GM12878 (cell line): ENCODE measurements around the gene ASIC2. TPM values are rescaled to one million over a fixed set of nuclear protein-coding genes. Genes with fewer than 3 reads are reported as not detected.

Source experiments
- ATAC-seq: fragments of 200-7000 bp; cut with Tn5 transposase; 3 replicates; pipeline ENCODE4 v1.9.1; 2020; ENCODE audit warnings: mild to moderate bottlenecking, moderate library complexity
- BruUV-seq: library from RNA; stranded (reverse); fragments of 400-500 nt; replicated peaks from 2 replicates; lab custom pipeline; 2021; lab: Mats Ljungman, UMichigan
- CTCF ChIA-PET: fragments of 300-600 bp; sonication (Branson Sonifier 250); formaldehyde crosslinking; extraction: SDS; loops from one replicate; lab custom pipeline; 2021; ENCODE audit warnings: inconsistent platforms; lab: Yijun Ruan, JAX
- POLR2A ChIA-PET: fragments of 350-600 bp; formaldehyde crosslinking; extraction: SDS; loops from one replicate; lab custom pipeline; 2021; ENCODE audit warnings: inconsistent platforms; lab: Charles Lee
- RAD21 ChIA-PET: fragments of 300-600 bp; sonication (Branson Sonifier 250); formaldehyde crosslinking; loops from one replicate; lab custom pipeline; 2023; ENCODE audit warnings: antibody characterized with exemption; ENCODE audit not compliant: unreplicated experiment; lab: Charles Lee
- SMC1A ChIA-PET: fragments of 300-600 bp; sonication (Branson Sonifier 250); formaldehyde crosslinking; loops from one replicate; lab custom pipeline; 2023; ENCODE audit not compliant: unreplicated experiment, uncharacterized antibody; lab: Charles Lee
- DNase-seq: peaks from one replicate; pipeline ENCODE4 v3.0.0-alpha.2; 2011; ENCODE audit warnings: low read depth, low spot score
- FAIRE-seq: peaks from 3 replicates; lab custom pipeline; 2011; peaks lifted over from hg19 to GRCh38; lab: Jason Lieb, UNC
- H2AFZ ChIP-seq: 2 replicates; pipeline ENCODE4 v1.6.0; 2011; ENCODE audit warnings: low read depth, low read length, control low read depth; ENCODE audit not compliant: control insufficient read depth
- H3K27ac ChIP-seq: 2 replicates; pipeline ENCODE4 v1.5.1; 2011; ENCODE audit warnings: control low read depth; ENCODE audit not compliant: control insufficient read depth, insufficient read depth
- H3K27me3 ChIP-seq, 2 experiments: replicated peaks in 1 of 2; 2 replicates each; pipeline versions ENCODE4 v1.6.0 to v1.6.1; 2011; ENCODE audit warnings: low read length in 1 of 2; ENCODE audit not compliant: control insufficient read depth in 2 of 2, insufficient read depth in 2 of 2
- H3K36me3 ChIP-seq, 2 experiments: 2 replicates each; pipeline ENCODE4 v1.5.1; 2011; ENCODE audit warnings: low read length in 1 of 2; ENCODE audit not compliant: control insufficient read depth in 2 of 2, insufficient read depth in 2 of 2
- H3K4me1 ChIP-seq: 2 replicates; pipeline ENCODE4 v1.6.1; 2011; ENCODE audit warnings: mild to moderate bottlenecking, low read length, moderate library complexity, mixed read lengths; ENCODE audit not compliant: control insufficient read depth, insufficient read depth
- H3K4me2 ChIP-seq: 2 replicates; pipeline ENCODE4 v1.6.0; 2011; ENCODE audit warnings: control low read depth; ENCODE audit not compliant: control insufficient read depth, insufficient read depth
- H3K4me3 ChIP-seq: fragments of 200-600 bp; sonication (generic); 2 replicates; pipeline ENCODE4 v1.5.1; 2016
- H3K79me2 ChIP-seq: 2 replicates; pipeline ENCODE4 v1.6.0; 2011; ENCODE audit warnings: low read length; ENCODE audit not compliant: control insufficient read depth, insufficient read depth
- H3K9ac ChIP-seq: 2 replicates; pipeline ENCODE4 v1.8.0; 2011; ENCODE audit warnings: low read length, control low read depth, mixed read lengths; ENCODE audit not compliant: control insufficient read depth, insufficient read depth
- H3K9me3 ChIP-seq: replicated peaks from 3 replicates; pipeline ENCODE4 v1.5.1; 2011; ENCODE audit warnings: mild to moderate bottlenecking, low read length; ENCODE audit not compliant: control insufficient read depth, insufficient read depth
- H4K20me1 ChIP-seq: 2 replicates; pipeline ENCODE4 v1.6.0; 2011; ENCODE audit not compliant: control insufficient read depth, insufficient read depth
- ASH2L ChIP-seq: fragments of 300-600, 200-600 bp; sonication (generic); IDR thresholded peaks from 2 replicates; pipeline ENCODE4 v1.6.1; 2017; ENCODE audit warnings: low read depth, mild to moderate bottlenecking, borderline replicate concordance
- CREB1 ChIP-seq: IDR thresholded peaks from 2 replicates; pipeline ENCODE4 v1.6.1; 2012; ENCODE audit warnings: low read depth, mild to moderate bottlenecking, inconsistent platforms
- NFYB ChIP-seq: IDR thresholded peaks from 2 replicates; pipeline ENCODE4 v1.6.1; 2011; ENCODE audit warnings: low read depth, mild to moderate bottlenecking, low read length, improper control_type of control experiment, moderate library complexity; ENCODE audit not compliant: insufficient read depth
- RAD21 ChIP-seq: IDR thresholded peaks from 2 replicates; pipeline ENCODE4 v1.6.1; 2011; ENCODE audit warnings: mild to moderate bottlenecking, low read depth, low read length, moderate library complexity; ENCODE audit not compliant: insufficient read depth
- REST ChIP-seq: IDR thresholded peaks from 2 replicates; pipeline ENCODE4 v1.6.1; 2012; ENCODE audit warnings: mild to moderate bottlenecking, low read depth, low read length
- SMAD5 ChIP-seq: IDR thresholded peaks from 2 replicates; pipeline ENCODE4 v1.6.1; 2016; ENCODE audit warnings: antibody characterized with exemption, low read depth
- SP1 ChIP-seq: IDR thresholded peaks from one replicate; pipeline ENCODE4 v1.6.1; 2011; ENCODE audit warnings: low read depth, low read length
- TCF12 ChIP-seq: IDR thresholded peaks from 2 replicates; pipeline ENCODE4 v1.6.1; 2011; ENCODE audit warnings: low read depth, mild to moderate bottlenecking, low read length
- TCF3 ChIP-seq: IDR thresholded peaks from 2 replicates; pipeline ENCODE4 v1.6.1; 2012; ENCODE audit warnings: low read depth, mild to moderate bottlenecking, low read length, borderline replicate concordance; ENCODE audit not compliant: insufficient read depth
- YY1 ChIP-seq: IDR thresholded peaks from 2 replicates; pipeline ENCODE4 v1.6.1; 2011; ENCODE audit warnings: low read depth, mild to moderate bottlenecking, low read length
- ZNF622 ChIP-seq: fragments of 450-650 bp; IDR thresholded peaks from 2 replicates; pipeline ENCODE4 v1.6.1; 2017; ENCODE audit warnings: mild to moderate bottlenecking, inconsistent platforms
- WGBS: methylation state at CpG from one replicate; pipeline ENCODE4 v1.1.6; 2016; ENCODE audit warnings: low lambda C conversion rate; ENCODE audit not compliant: insufficient replicate concordance, insufficient coverage; ENCODE audit errors: missing lambda C conversion rate; 5-methylcytosine and 5-hydroxymethylcytosine counted together
- in situ Hi-C: fragments of 300-500 bp; cut with MboI; formaldehyde crosslinking; loops from 9 replicates; pipeline ENCODE4 v1.14.3; 2018; ENCODE audit warnings: mixed read lengths
- intact Hi-C: fragments of 100-400 bp; cut with micrococcal nuclease; formaldehyde crosslinking; loops from one replicate; pipeline ENCODE4 v1.14.2; 2022; ENCODE audit not compliant: unreplicated experiment
- polyA plus RNA-seq, 11 experiments: library from polyadenylated mRNA; depleted of rRNA in 4 of 11; unstranded in 6 of 11; stranded (reverse) in 5 of 11; fragments of >200 nt; fragmentation: Nextera tagmentation in 4 of 11; fragmentation: Illumina TruSeq in 1 of 11; extraction: Ambion mirVana in 4 of 11; extraction: Trizol in 1 of 11; gene quantifications; 1 replicate in 1 of 11; 2 replicates in 10 of 11; pipeline versions ENCODE4 v1.2.1 to v1.2.3, GENCODE V29; 2011 to 2016; ENCODE audit warnings: inconsistent platforms in 2 of 11, missing spikeins in 2 of 11, low read depth in 1 of 11
- total RNA-seq, 4 experiments: library from RNA; depleted of rRNA in 3 of 4; stranded (reverse); fragments of >200 nt in 3 of 4; fragmentation: Illumina TruSeq in 1 of 4; extraction: Trizol in 1 of 4; gene quantifications; 2 replicates each; pipeline versions ENCODE4 v1.2.1 to v1.2.3, GENCODE V29; 2013 to 2021
- TF ChIP-seq, protein P1 (sequence below): fragments of 450-650 bp; formaldehyde crosslinking; IDR thresholded peaks from 2 replicates; pipeline ENCODE4 v1.5.0; 2022; ENCODE audit warnings: mild to moderate bottlenecking, missing genetic modification characterization
- TF ChIP-seq, protein P2 (sequence below): fragments of 450-650 bp; formaldehyde crosslinking; IDR thresholded peaks from 2 replicates; pipeline ENCODE4 v1.4.0; 2020; ENCODE audit warnings: mild to moderate bottlenecking, moderate library complexity

ASIC2 gene
- total and polyA plus RNA-seq, 10 of the 15 experiments (the other 5 are each of a cell fraction or from before 2014, with no cell fraction given), result not detected

GRCh38 chr17:33016920-33017319 is 276.2 kb downstream of the ASIC2 start (continued):
- TF ChIP-seq REST, result no peak
- no peak for TF ChIP-seq ZNF622
- no peak for TF ChIP-seq YY1
- TF ChIP-seq CREB1, result no peak
- TF ChIP-seq NFYB, result no peak
- TF ChIP-seq SP1, result no peak
- no peak for TF ChIP-seq TCF3

DNA sequence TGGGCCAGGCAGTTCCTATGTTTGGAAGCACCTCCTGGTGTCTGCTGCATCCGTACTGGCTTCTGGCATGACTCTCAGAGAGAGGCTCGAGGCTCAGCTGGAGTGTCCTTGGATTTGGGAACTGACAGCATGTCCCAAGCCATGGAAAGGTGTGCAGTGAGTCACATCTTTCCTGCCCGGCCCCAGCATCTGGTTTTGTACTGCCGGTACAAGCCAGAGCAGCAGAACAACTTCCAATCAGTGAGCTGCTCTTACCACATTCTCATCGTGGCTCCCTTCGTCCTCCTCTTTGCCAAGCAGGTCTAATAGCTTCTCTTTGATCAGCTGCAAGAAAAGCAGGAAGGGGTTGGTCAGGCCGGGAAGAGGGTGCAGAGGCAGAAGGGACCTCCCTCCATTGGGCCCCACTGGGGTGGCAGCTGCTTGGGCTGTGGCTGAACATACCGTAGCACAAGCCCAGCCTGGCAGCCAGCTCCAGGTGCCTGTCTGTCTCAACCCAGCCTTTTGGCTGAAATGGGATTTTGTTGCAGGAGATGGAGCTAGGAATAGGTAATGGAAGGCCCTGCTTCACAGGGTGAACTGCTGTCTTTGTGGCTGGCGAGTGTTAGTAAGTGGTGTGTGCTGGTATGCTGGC is 277.3 kb downstream of the ASIC2 start:
- ATAC-seq (no peak), FAIRE-seq (no peak), DNase-seq (no peak)
- in situ Hi-C loops, result no loop called here
- 23% methylated on average over 9 of the region's 9 CpGs for WGBS
- ChIA-PET SMC1A (no interaction called here), CTCF (no interaction called here), POLR2A (no interaction called here), RAD21 (no interaction called here)
- Histone ChIP-seq H3K9me3 (no peaks in the 10 kb centered on the region), H4K20me1 (no peaks in the 10 kb centered on the region), H3K36me3 (no peaks in the 10 kb centered on the region), H3K4me2 (no peak overlapping the region), H2AFZ (no peak overlapping the region), H3K27me3 (peaks cover 0 to 2% of the 10 kb centered on the region in 2 experiments; a peak in 2 of 4 replicates), H3K27ac (no peak overlapping the region), H3K4me1 (no peaks in the 10 kb centered on the region), H3K4me3 (no peak overlapping the region), H3K9ac (no peak overlapping the region), H3K79me2 (no peaks in the 10 kb centered on the region)
- intact Hi-C loops, result no loop called here
- no TSS peak for BruUV-seq
- TF ChIP-seq, protein P1, sequence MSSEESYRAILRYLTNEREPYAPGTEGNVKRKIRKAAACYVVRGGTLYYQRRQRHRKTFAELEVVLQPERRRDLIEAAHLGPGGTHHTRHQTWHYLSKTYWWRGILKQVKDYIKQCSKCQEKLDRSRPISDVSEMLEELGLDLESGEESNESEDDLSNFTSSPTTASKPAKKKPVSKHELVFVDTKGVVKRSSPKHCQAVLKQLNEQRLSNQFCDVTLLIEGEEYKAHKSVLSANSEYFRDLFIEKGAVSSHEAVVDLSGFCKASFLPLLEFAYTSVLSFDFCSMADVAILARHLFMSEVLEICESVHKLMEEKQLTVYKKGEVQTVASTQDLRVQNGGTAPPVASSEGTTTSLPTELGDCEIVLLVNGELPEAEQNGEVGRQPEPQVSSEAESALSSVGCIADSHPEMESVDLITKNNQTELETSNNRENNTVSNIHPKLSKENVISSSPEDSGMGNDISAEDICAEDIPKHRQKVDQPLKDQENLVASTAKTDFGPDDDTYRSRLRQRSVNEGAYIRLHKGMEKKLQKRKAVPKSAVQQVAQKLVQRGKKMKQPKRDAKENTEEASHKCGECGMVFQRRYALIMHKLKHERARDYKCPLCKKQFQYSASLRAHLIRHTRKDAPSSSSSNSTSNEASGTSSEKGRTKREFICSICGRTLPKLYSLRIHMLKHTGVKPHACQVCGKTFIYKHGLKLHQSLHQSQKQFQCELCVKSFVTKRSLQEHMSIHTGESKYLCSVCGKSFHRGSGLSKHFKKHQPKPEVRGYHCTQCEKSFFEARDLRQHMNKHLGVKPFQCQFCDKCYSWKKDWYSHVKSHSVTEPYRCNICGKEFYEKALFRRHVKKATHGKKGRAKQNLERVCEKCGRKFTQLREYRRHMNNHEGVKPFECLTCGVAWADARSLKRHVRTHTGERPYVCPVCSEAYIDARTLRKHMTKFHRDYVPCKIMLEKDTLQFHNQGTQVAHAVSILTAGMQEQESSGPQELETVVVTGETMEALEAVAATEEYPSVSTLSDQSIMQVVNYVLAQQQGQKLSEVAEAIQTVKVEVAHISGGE, result no peak
- TF ChIP-seq TCF12, result no peak
- TF ChIP-seq ASH2L, result no peak
- no peak for TF ChIP-seq RAD21
- TF ChIP-seq, protein P2, sequence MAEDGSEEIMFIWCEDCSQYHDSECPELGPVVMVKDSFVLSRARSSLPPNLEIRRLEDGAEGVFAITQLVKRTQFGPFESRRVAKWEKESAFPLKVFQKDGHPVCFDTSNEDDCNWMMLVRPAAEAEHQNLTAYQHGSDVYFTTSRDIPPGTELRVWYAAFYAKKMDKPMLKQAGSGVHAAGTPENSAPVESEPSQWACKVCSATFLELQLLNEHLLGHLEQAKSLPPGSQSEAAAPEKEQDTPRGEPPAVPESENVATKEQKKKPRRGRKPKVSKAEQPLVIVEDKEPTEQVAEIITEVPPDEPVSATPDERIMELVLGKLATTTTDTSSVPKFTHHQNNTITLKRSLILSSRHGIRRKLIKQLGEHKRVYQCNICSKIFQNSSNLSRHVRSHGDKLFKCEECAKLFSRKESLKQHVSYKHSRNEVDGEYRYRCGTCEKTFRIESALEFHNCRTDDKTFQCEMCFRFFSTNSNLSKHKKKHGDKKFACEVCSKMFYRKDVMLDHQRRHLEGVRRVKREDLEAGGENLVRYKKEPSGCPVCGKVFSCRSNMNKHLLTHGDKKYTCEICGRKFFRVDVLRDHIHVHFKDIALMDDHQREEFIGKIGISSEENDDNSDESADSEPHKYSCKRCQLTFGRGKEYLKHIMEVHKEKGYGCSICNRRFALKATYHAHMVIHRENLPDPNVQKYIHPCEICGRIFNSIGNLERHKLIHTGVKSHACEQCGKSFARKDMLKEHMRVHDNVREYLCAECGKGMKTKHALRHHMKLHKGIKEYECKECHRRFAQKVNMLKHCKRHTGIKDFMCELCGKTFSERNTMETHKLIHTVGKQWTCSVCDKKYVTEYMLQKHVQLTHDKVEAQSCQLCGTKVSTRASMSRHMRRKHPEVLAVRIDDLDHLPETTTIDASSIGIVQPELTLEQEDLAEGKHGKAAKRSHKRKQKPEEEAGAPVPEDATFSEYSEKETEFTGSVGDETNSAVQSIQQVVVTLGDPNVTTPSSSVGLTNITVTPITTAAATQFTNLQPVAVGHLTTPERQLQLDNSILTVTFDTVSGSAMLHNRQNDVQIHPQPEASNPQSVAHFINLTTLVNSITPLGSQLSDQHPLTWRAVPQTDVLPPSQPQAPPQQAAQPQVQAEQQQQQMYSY, result no peak
- TF ChIP-seq SMAD5, result no peak
